Activated B cell treated with CpG ODN at 0.5 μM for 24 hours (primary cell): Measurements from ENCODE around the gene USP22. TPM values are rescaled to one million over a fixed set of nuclear protein-coding genes. Genes with fewer than 3 reads are reported as not detected.
"Not testable (repeated sequence)": the region's sequence is repeated elsewhere in the genome, so short reads cannot be mapped to it uniquely, and the experiment has no call there.

ENCODE experiments used
- ATAC-seq: fragments of 200-7000 bp; cut with Tn5 transposase; one replicate; pipeline ENCODE4 v1.10.0; 2021; ENCODE audit warnings: low read depth, mild to moderate bottlenecking, moderate library complexity
- CTCF ChIA-PET: fragments of 350-600 bp; sonication (Branson Sonifier 250); formaldehyde crosslinking; loops from one replicate; lab custom pipeline; 2021; ENCODE audit warnings: antibody characterized with exemption; lab: Charles Lee
- POLR2A ChIA-PET: fragments of 350-600 bp; sonication (Branson Sonifier 250); formaldehyde crosslinking; loops from one replicate; lab custom pipeline; 2021; ENCODE audit warnings: antibody characterized with exemption; lab: Charles Lee
- DNase-seq: peaks from one replicate; pipeline ENCODE4 v3.0.0; 2022
- H3K27ac Mint-ChIP-seq: one replicate; pipeline ENCODE4 v1.8.0; 2020; ENCODE audit warnings: mixed read lengths
- H3K27me3 Mint-ChIP-seq: one replicate; pipeline ENCODE4 v1.8.0; 2021; ENCODE audit warnings: mixed read lengths
- H3K36me3 Mint-ChIP-seq: one replicate; pipeline ENCODE4 v1.8.0; 2021; ENCODE audit warnings: low read depth, mixed read lengths
- H3K4me1 Mint-ChIP-seq: one replicate; pipeline ENCODE4 v1.8.0; 2021; ENCODE audit warnings: mixed read lengths
- H3K4me3 Mint-ChIP-seq: one replicate; pipeline ENCODE4 v1.8.0; 2020; ENCODE audit warnings: mild to moderate bottlenecking, mixed read lengths
- H3K9me3 Mint-ChIP-seq: one replicate; pipeline ENCODE4 v1.8.0; 2020; ENCODE audit warnings: mixed read lengths
- intact Hi-C: fragments of 100-400 bp; cut with micrococcal nuclease; formaldehyde crosslinking; loops from one replicate; pipeline ENCODE4 v1.15.1; 2024
- total RNA-seq: library from RNA; stranded (reverse); gene quantifications from 2 replicates; pipeline ENCODE4 v1.2.3, GENCODE V29; 2022
- TF ChIP-seq, protein P1 (sequence below): fragments of 200-600 bp; IDR thresholded peaks from one replicate; pipeline ENCODE4 v1.8.0; 2022; ENCODE audit warnings: antibody characterized with exemption, mild to moderate bottlenecking

Gene USP22
- total RNA-seq, 1 donor from 2014 or later = 156 TPM

DNA sequence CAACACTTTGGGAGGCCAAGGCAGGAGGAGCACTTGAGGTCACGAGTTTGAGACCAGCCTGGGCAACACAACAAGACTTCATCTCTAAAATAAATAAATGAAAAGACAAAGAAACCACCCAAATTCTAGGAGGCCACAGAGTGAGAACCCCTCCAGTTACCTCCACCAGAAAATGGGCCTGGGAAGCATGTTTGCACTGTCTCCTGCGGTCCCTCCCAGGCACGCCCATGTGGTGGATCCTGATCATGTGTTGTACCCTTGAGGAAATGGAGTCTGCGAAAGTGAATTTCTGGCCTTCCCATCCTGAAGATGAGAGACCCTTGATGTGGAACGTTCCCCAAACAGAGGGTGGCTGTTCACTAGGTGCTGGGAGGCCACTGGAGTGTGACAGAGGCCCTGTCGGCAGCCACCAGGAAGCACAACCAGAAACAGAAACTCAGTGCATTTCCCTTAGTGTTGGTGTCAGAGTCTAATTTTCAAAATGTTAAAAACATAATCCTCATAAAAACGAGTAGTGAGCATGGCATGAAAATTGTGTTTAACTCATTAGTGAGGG lies 19.2 kb upstream of the USP22 start:
- TF ChIP-seq, protein P1, sequence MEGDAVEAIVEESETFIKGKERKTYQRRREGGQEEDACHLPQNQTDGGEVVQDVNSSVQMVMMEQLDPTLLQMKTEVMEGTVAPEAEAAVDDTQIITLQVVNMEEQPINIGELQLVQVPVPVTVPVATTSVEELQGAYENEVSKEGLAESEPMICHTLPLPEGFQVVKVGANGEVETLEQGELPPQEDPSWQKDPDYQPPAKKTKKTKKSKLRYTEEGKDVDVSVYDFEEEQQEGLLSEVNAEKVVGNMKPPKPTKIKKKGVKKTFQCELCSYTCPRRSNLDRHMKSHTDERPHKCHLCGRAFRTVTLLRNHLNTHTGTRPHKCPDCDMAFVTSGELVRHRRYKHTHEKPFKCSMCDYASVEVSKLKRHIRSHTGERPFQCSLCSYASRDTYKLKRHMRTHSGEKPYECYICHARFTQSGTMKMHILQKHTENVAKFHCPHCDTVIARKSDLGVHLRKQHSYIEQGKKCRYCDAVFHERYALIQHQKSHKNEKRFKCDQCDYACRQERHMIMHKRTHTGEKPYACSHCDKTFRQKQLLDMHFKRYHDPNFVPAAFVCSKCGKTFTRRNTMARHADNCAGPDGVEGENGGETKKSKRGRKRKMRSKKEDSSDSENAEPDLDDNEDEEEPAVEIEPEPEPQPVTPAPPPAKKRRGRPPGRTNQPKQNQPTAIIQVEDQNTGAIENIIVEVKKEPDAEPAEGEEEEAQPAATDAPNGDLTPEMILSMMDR = no peak
- CTCF ChIA-PET = interaction anchor here (0.6 to 0.9 kb wide), 2 partner anchors 38 to 486 kb away, joined by 3 read pairs; no protein-coding TSS in a partner anchor
- intact Hi-C loops = loop anchor here (1.0 kb wide), 1 partner anchor 37 kb away; no protein-coding TSS in a partner anchor

DNA sequence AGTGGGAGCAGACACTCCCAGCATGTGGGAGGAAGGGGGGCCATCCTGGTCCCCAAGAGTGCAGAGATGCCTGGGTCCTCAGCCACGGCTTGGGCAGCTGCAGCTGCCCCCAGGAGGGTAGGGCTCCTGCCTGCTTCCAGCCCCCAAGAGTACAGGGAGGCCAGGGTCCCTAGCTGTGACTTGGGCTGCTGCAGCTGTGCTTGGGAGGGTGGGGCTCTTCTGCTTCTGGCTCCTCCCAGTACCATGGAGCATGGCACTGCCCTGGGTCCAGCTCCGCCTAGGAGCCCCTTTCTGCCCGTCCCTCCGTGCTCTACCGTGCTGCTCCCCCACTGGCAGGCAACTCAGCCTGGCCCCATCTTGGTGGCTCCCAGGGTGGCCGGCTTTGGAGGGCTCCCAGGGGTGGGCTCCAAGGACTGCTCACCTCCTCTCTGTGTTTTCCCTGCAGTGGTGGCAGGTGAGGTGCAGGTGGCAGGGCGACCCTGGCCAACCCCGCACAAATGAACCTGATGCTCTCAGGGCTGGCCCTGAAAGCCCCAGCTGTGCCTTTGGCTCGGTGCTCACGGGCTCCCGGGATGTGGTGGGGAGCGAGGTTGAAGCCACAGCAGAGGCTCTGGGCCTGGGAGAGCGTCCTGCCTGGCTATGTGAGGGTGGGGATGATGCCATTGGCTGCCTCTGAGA lies 18.5 kb upstream of the USP22 start:
- TF ChIP-seq, protein P1 = no peak
- no peaks in the 10 kb centered on the region for H3K36me3 Mint-ChIP-seq
- intact Hi-C loops = no loop called here
- no peak overlapping the region for H3K27ac Mint-ChIP-seq
- H3K4me3 Mint-ChIP-seq = no peak overlapping the region
- ATAC-seq = no peak
- H3K27me3 Mint-ChIP-seq = no peaks in the 10 kb centered on the region
- no peak for DNase-seq
- H3K4me1 Mint-ChIP-seq = peaks cover 15% of the 10 kb centered on the region
- ChIA-PET POLR2A (interaction anchor here (2.3 kb wide), 1 partner anchor 18 kb away, joined by 16 read pairs; the partner anchor contains the start of gene USP22), CTCF (interaction anchor here (2.0 kb wide), 1 partner anchor 17 kb away, joined by 6 read pairs; no protein-coding TSS in a partner anchor)
- no peaks in the 10 kb centered on the region for H3K9me3 Mint-ChIP-seq

More for the DNA sequence above, 19.2 kb upstream of the USP22 start:
- H3K9me3 Mint-ChIP-seq = no peaks in the 10 kb centered on the region
- H3K27me3 Mint-ChIP-seq = no peaks in the 10 kb centered on the region
- H3K27ac Mint-ChIP-seq = peak overlapping the region; percentile 86
- H3K4me1 Mint-ChIP-seq = peaks cover 15% of the 10 kb centered on the region
- peak overlapping the region; percentile 70 for H3K4me3 Mint-ChIP-seq
- DNase-seq (no peak), ATAC-seq (peak; percentile 95)
- POLR2A ChIA-PET = interaction anchor here (0.6 to 1.2 kb wide), 2 partner anchors 19 to 21 kb away, joined by 3 to 5 read pairs; partner anchors contain the start of gene USP22
- no peaks in the 10 kb centered on the region for H3K36me3 Mint-ChIP-seq

DNA sequence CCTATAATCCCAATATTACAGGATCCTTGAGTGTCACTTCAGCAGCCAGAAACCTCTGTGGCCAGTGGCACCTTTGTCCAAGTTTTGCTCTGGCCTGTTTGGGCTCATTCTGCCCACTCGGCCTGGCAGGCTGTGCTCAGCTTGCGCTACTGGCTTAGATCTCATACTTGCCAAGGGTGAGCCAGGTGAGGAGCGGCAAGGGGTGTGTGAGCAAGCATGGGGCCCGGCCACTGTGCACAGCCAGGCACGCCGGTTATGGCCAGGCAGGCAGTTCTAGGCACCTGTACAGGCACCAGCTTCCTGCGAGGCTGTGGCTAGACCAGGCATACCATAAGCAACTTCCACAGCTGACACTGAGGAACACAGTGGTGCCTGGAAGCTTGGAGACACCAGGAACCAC lies 16.9 kb upstream of the USP22 start:
- Mint-ChIP-seq H3K27me3 (no peaks in the 10 kb centered on the region), H3K27ac (no peak overlapping the region), H3K9me3 (no peaks in the 10 kb centered on the region), H3K36me3 (no peaks in the 10 kb centered on the region), H3K4me3 (no peak overlapping the region), H3K4me1 (peaks cover 15% of the 10 kb centered on the region)
- DNase-seq (no peak), ATAC-seq (no peak)
- TF ChIP-seq, protein P1 = no peak
- POLR2A ChIA-PET = interaction anchor here (2.3 kb wide), 1 partner anchor 16 kb away, joined by 16 read pairs; the partner anchor contains the start of gene USP22
- intact Hi-C loops = no loop called here
- CTCF ChIA-PET = interaction anchor here (2.0 kb wide), 1 partner anchor 16 kb away, joined by 6 read pairs; no protein-coding TSS in a partner anchor

DNA sequence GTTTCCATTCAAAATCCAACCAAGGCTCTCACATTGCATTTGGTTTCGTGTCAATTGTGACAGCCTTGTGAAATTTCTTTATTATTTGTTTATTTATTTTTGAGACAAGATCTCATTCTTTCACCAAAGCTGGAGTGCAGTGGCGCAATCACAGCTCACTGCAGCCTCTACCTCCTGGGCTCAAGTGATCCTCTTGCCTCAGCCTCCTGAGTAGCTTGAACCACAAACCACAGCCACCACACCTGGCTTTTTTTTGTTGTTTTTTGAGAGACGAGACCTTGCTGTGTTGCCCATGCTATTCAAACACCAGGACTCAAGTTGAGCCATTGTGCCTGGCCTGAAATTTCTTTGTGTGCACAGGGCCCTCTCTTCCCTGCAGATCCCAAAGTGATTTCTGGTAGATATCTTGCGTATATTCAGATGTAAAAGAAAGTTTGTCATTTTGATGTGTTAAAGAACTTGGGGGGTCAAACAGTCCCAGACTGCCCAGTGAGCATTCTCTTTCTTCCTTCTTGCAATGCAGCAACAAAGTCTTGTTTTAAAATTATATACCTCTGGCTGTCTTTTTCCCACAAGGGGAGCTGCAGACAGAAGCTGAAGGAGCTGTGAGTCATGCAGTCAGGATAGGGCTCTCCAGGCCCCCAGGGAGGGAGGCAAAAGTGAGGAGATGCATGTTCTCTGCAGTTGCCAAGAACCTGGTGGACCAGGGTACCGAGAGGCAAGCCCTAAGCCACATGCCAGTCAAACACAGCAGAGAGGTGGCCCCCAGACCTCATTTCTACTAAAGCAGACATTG lies 15.5 kb upstream of the USP22 start:
- H3K4me1 Mint-ChIP-seq = peaks cover 19% of the 10 kb centered on the region
- H3K27me3 Mint-ChIP-seq = no peaks in the 10 kb centered on the region
- no peak overlapping the region for H3K27ac Mint-ChIP-seq
- H3K4me3 Mint-ChIP-seq = no peak overlapping the region
- intact Hi-C loops = no loop called here
- no peak for ATAC-seq
- ChIA-PET POLR2A (no interaction called here), CTCF (interaction anchor here (1.6 kb wide), 1 partner anchor 15 kb away, joined by 5 read pairs; no protein-coding TSS in a partner anchor)
- no peaks in the 10 kb centered on the region for H3K36me3 Mint-ChIP-seq
- no peaks in the 10 kb centered on the region for H3K9me3 Mint-ChIP-seq
- no peak for DNase-seq
- TF ChIP-seq, protein P1 = no peak

DNA sequence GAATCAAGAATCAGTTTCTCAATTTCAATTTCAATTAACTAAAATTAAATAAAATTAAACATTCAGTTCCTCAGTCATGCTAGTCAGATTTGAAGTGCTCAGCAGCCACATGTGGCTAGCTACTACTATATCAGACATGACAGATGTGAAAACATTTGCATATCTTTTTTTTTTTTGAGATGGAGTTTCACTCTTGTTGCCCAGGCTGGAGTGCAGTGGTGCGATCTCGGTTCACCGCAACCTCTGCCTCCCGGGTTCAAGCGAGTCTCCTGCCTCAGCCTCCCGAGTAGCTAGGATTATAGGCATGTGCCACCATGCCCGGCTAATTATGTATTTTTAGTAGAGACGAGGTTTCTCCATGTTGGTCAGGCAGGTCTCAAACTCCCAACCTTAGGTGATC lies 10.2 kb upstream of the USP22 start:
- not testable (repeated sequence) for H3K36me3 Mint-ChIP-seq, DNase-seq, H3K27ac Mint-ChIP-seq, H3K9me3 Mint-ChIP-seq, H3K27me3 Mint-ChIP-seq
- ChIA-PET POLR2A (interaction anchor here (0.6 to 4.3 kb wide), 6 partner anchors 10 to 284 kb away, joined by 3 to 68 read pairs (median 3); partner anchors contain the start of gene USP22), CTCF (interaction anchor here (1.1 to 2.2 kb wide), 2 partner anchors 10 to 47 kb away, joined by 3 to 13 read pairs; partner anchors contain the start of gene USP22)
- H3K4me3 Mint-ChIP-seq = peak overlapping the region; percentile 62
- intact Hi-C loops = loop anchor here (1.0 kb wide), 1 partner anchor 10 kb away; the partner anchor contains the start of gene USP22
- peaks cover 30% of the 10 kb centered on the region for H3K4me1 Mint-ChIP-seq
- ATAC-seq = peak; percentile 86
